Hepatocyte (in vitro differentiated cells): ENCODE measurements around the gene ARHGAP22. TPM values are rescaled to one million over a fixed set of nuclear protein-coding genes. Genes with fewer than 3 reads are reported as not detected.

Experiments
- DNase-seq: peaks from one replicate; pipeline ENCODE4 v3.0.0-alpha.2; 2016; ENCODE audit warnings: low spot score
- H2AFZ ChIP-seq: fragments of 200-600 bp; sonication (generic); 2 replicates; pipeline ENCODE4 v1.6.0; 2016; ENCODE audit warnings: antibody characterized with exemption, mild to moderate bottlenecking
- H3K27ac ChIP-seq: fragments of 200-600 bp; sonication (generic); 2 replicates; pipeline ENCODE4 v1.5.1; 2016; ENCODE audit warnings: mild to moderate bottlenecking
- H3K27me3 ChIP-seq: fragments of 200-600 bp; sonication (generic); 2 replicates; pipeline ENCODE4 v1.6.1; 2016
- H3K36me3 ChIP-seq: fragments of 200-600 bp; sonication (generic); replicated peaks from 2 replicates; pipeline ENCODE4 v1.5.1; 2016; ENCODE audit warnings: low read depth; ENCODE audit not compliant: insufficient read depth
- H3K4me1 ChIP-seq: fragments of 200-600 bp; sonication (generic); 2 replicates; pipeline ENCODE4 v1.5.1; 2016; ENCODE audit warnings: mild to moderate bottlenecking, moderate library complexity; ENCODE audit not compliant: insufficient read depth
- H3K4me2 ChIP-seq: fragments of 200-600 bp; sonication (generic); 2 replicates; pipeline ENCODE4 v1.6.0; 2016
- H3K4me3 ChIP-seq: fragments of 200-600 bp; sonication (generic); 2 replicates; pipeline ENCODE4 v1.5.1; 2016; ENCODE audit warnings: mild to moderate bottlenecking
- H3K79me2 ChIP-seq: fragments of 200-600 bp; sonication (generic); 2 replicates; pipeline ENCODE4 v1.6.0; 2017; ENCODE audit warnings: mild to moderate bottlenecking
- H3K9me2 ChIP-seq: fragments of 200-600 bp; sonication (generic); replicated peaks from 2 replicates; pipeline ENCODE4 v1.6.0; 2017; ENCODE audit warnings: mild to moderate bottlenecking; ENCODE audit not compliant: insufficient read depth
- H3K9me3 ChIP-seq: fragments of 200-600 bp; sonication (generic); 2 replicates; pipeline ENCODE4 v1.5.1; 2016; ENCODE audit warnings: low read depth, mild to moderate bottlenecking
- H4K20me1 ChIP-seq: fragments of 200-600 bp; sonication (generic); 2 replicates; pipeline ENCODE4 v1.6.0; 2016; ENCODE audit warnings: mild to moderate bottlenecking; ENCODE audit not compliant: insufficient read depth, poor library complexity, severe bottlenecking
- CTCF ChIP-seq: fragments of 200-600 bp; sonication (generic); IDR thresholded peaks from 2 replicates; pipeline ENCODE4 v1.5.1; 2016; ENCODE audit warnings: antibody characterized with exemption, mild to moderate bottlenecking; ENCODE audit not compliant: poor library complexity
- EZH2 ChIP-seq: fragments of 200-600 bp; sonication (generic); IDR thresholded peaks from 2 replicates; pipeline ENCODE4 v1.6.1; 2016; ENCODE audit warnings: antibody characterized with exemption, mild to moderate bottlenecking, borderline replicate concordance
- EZH2phosphoT487 ChIP-seq: fragments of 200-600 bp; sonication (generic); IDR thresholded peaks from one replicate; pipeline ENCODE4 v1.6.1; 2018; ENCODE audit warnings: antibody characterized with exemption, mild to moderate bottlenecking, low read depth, moderate library complexity; ENCODE audit not compliant: unreplicated experiment, severe bottlenecking
- WGBS: methylation state at CpG from one replicate; pipeline ENCODE4 v1.1.6; 2016; ENCODE audit warnings: low lambda C conversion rate; ENCODE audit errors: missing lambda C conversion rate; 5-methylcytosine and 5-hydroxymethylcytosine counted together
- polyA plus RNA-seq: library from polyadenylated mRNA; unstranded; fragments of >200 nt; fragmentation: Nextera tagmentation; extraction: Ambion mirVana; gene quantifications from 2 replicates; pipeline ENCODE4 v1.2.1, GENCODE V29; 2016
- total RNA-seq: library from RNA; depleted of rRNA; stranded (reverse); fragments of >200 nt; gene quantifications from 2 replicates; pipeline ENCODE4 v1.2.3, GENCODE V29; 2014

ARHGAP22 gene
- total and polyA plus RNA-seq, 2 experiments from 2014 or later: 1.7 to 1.8 TPM

GRCh38 chr10:48557511-48558123, 47.3 kb downstream of the ARHGAP22 start:
- Histone ChIP-seq H3K4me1 (no peaks in the 10 kb centered on the region), H4K20me1 (no peaks in the 10 kb centered on the region), H3K36me3 (no peaks in the 10 kb centered on the region), H3K9me3 (no peaks in the 10 kb centered on the region), H2AFZ (no peak overlapping the region), H3K27ac (no peak overlapping the region), H3K4me2 (no peak overlapping the region), H3K27me3 (no peaks in the 10 kb centered on the region), H3K4me3 (no peak overlapping the region), H3K9me2 (no peaks in the 10 kb centered on the region), H3K79me2 (no peaks in the 10 kb centered on the region)
- DNase-seq: no peak
- TF ChIP-seq EZH2phosphoT487 (no peak), EZH2 (no peak), CTCF (no peak)
- 78% methylated on average over 5 of the region's 5 CpGs for WGBS

GRCh38 chr10:48556713-48557112, 48.2 kb downstream of the ARHGAP22 start:
- WGBS: 89% methylated on average over 6 of the region's 6 CpGs

GRCh38 chr10:48556065-48556464, 48.8 kb downstream of the ARHGAP22 start:
- Histone ChIP-seq H3K79me2 (no peaks in the 10 kb centered on the region), H3K36me3 (no peaks in the 10 kb centered on the region), H3K9me3 (no peaks in the 10 kb centered on the region), H2AFZ (no peak overlapping the region), H3K4me1 (no peaks in the 10 kb centered on the region), H3K9me2 (no peaks in the 10 kb centered on the region), H4K20me1 (no peaks in the 10 kb centered on the region), H3K4me3 (no peak overlapping the region), H3K4me2 (no peak overlapping the region), H3K27ac (no peak overlapping the region), H3K27me3 (no peaks in the 10 kb centered on the region)
- TF ChIP-seq EZH2 (no peak), EZH2phosphoT487 (no peak), CTCF (no peak)
- WGBS: 95% methylated on average over 5 of the region's 5 CpGs
- DNase-seq: no peak

More at GRCh38 chr10:48556713-48557112, 48.2 kb downstream of the ARHGAP22 start:
- H3K27me3 ChIP-seq: no peaks in the 10 kb centered on the region
- no peak for TF ChIP-seq EZH2phosphoT487
- TF ChIP-seq EZH2: no peak
- no peak for TF ChIP-seq CTCF
- H3K4me2 ChIP-seq: no peak overlapping the region
- H3K27ac ChIP-seq: no peak overlapping the region
- no peaks in the 10 kb centered on the region for H4K20me1 ChIP-seq
- H3K4me3 ChIP-seq: no peak overlapping the region
- H3K36me3 ChIP-seq: no peaks in the 10 kb centered on the region
- H3K9me3 ChIP-seq: no peaks in the 10 kb centered on the region
- H3K4me1 ChIP-seq: no peaks in the 10 kb centered on the region
- no peak overlapping the region for H2AFZ ChIP-seq
- H3K9me2 ChIP-seq: no peaks in the 10 kb centered on the region
- no peaks in the 10 kb centered on the region for H3K79me2 ChIP-seq
- no peak for DNase-seq
